HepG2 (cell line): ENCODE results near the gene ADAM15. TPM values are rescaled to one million over a fixed set of nuclear protein-coding genes. Genes with fewer than 3 reads are reported as not detected.
A peak's percentile ranks its signal among the peaks of the same experiment; 100 is the strongest.

Source experiments
- AHR ChIP-seq: IDR thresholded peaks from 2 replicates; pipeline ENCODE4 v1.6.1; 2018; ENCODE audit warnings: missing genetic modification reagents, missing compliant biosample characterization
- CHCHD3 ChIP-seq: sonication (generic); formaldehyde crosslinking; IDR thresholded peaks from 2 replicates; pipeline ENCODE4 v1.8.0; 2022; ENCODE audit warnings: mild to moderate bottlenecking, missing genetic modification reagents, moderate library complexity
- KLF6 ChIP-seq: IDR thresholded peaks from 2 replicates; pipeline ENCODE4 v1.8.0; 2016; ENCODE audit warnings: missing biosample characterization, missing genetic modification reagents
- MAFK ChIP-seq, 2 experiments: IDR thresholded peaks in 1 of 2; conservative IDR thresholded peaks in 1 of 2; 2 replicates each; pipeline ENCODE4 v1.6.1; 2011; ENCODE audit warnings: improper control_type of control experiment in 2 of 2, low read length in 2 of 2
- ZNF441 ChIP-seq: sonication (generic); formaldehyde crosslinking; IDR thresholded peaks from 2 replicates; pipeline ENCODE4 v1.7.0; 2021; ENCODE audit warnings: missing genetic modification reagents, borderline replicate concordance
- ZNF563 ChIP-seq: sonication (generic); formaldehyde crosslinking; IDR thresholded peaks from 2 replicates; pipeline ENCODE4 v1.8.0; 2022; ENCODE audit warnings: mild to moderate bottlenecking, moderate library complexity, missing genetic modification reagents
- ZNF891 ChIP-seq: sonication (generic); formaldehyde crosslinking; IDR thresholded peaks from 2 replicates; pipeline ENCODE4 v1.5.0; 2020; ENCODE audit warnings: mild to moderate bottlenecking, missing genetic modification reagents
- polyA plus RNA-seq, 8 experiments: library from polyadenylated mRNA; depleted of rRNA in 3 of 8; stranded (reverse) in 7 of 8; unstranded in 1 of 8; fragments of >200 nt; fragmentation: Illumina TruSeq in 4 of 8; extraction: Trizol in 4 of 8; gene quantifications; 2 replicates each; pipeline versions ENCODE4 v1.2.1 to v1.2.3, GENCODE V29; 2011 to 2016; ENCODE audit warnings: low read depth in 4 of 8, missing spikeins in 1 of 8, mixed read lengths in 1 of 8; ENCODE audit not compliant: insufficient read depth in 1 of 8
- total RNA-seq, 5 experiments: library from RNA; depleted of rRNA; stranded (reverse); fragments of >200 nt; fragmentation: Illumina TruSeq; extraction: Trizol; gene quantifications; 2 replicates each; pipeline ENCODE4 v1.2.3, GENCODE V29; 2016; ENCODE audit warnings: low read depth in 1 of 5
- TF ChIP-seq, protein P1 (sequence below), 2 experiments: sonication (generic) in 1 of 2; formaldehyde crosslinking in 1 of 2; IDR thresholded peaks; 2 replicates each; pipeline versions ENCODE4 v1.4.0 to v1.6.1; 2016 to 2020; ENCODE audit warnings: borderline replicate concordance in 1 of 2, low read depth in 1 of 2, mild to moderate bottlenecking in 1 of 2, missing genetic modification reagents in 1 of 2
- TF ChIP-seq, protein P2 (sequence below): sonication (generic); formaldehyde crosslinking; IDR thresholded peaks from 2 replicates; pipeline ENCODE4 v1.4.0; 2020; ENCODE audit warnings: missing genetic modification reagents
- TF ChIP-seq, protein P3 (sequence below): IDR thresholded peaks from 2 replicates; pipeline ENCODE4 v1.6.1; 2016; ENCODE audit warnings: low read depth, missing genetic modification reagents, missing compliant biosample characterization
- TF ChIP-seq, protein P4 (sequence below): sonication (generic); formaldehyde crosslinking; IDR thresholded peaks from 2 replicates; pipeline ENCODE4 v1.4.0; 2020; ENCODE audit warnings: mild to moderate bottlenecking, low read depth, missing genetic modification reagents

ADAM15 gene
- total and polyA plus RNA-seq, 2 of the 13 experiments (the other 11 are each of a cell fraction or from before 2014, with no cell fraction given) = 17.9 to 25.6 TPM

DNA sequence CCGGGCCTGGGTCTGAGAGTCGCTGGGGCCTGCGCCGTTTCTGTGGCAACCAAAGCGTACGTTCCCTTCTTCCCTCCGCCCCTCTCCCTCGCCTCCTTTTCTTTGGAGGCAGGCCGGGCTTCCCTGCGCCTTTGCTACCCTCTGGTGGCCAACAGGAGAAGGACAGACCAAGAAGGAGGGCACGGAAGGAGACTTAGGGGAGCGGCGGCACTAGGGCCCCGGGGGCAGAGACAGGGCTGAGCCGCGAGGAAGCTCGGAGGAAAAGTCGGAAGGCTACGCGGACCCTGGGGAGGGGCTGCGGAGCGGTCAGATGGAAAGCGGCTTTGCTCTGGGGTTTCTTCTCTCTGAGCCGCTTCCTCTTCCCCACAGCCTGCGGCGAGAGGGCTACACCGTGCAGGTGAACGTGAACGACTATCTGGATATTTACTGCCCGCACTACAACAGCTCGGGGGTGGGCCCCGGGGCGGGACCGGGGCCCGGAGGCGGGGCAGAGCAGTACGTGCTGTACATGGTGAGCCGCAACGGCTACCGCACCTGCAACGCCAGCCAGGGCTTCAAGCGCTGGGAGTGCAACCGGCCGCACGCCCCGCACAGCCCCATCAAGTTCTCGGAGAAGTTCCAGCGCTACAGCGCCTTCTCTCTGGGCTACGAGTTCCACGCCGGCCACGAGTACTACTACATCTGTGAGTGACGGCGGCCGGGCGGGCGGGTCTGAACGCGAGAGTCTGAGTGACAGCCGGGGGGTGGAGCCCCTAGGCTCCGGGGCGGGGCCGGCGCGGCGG lies 33.8 kb downstream of the ADAM15 start (continued):
- TF ChIP-seq, protein P1, sequence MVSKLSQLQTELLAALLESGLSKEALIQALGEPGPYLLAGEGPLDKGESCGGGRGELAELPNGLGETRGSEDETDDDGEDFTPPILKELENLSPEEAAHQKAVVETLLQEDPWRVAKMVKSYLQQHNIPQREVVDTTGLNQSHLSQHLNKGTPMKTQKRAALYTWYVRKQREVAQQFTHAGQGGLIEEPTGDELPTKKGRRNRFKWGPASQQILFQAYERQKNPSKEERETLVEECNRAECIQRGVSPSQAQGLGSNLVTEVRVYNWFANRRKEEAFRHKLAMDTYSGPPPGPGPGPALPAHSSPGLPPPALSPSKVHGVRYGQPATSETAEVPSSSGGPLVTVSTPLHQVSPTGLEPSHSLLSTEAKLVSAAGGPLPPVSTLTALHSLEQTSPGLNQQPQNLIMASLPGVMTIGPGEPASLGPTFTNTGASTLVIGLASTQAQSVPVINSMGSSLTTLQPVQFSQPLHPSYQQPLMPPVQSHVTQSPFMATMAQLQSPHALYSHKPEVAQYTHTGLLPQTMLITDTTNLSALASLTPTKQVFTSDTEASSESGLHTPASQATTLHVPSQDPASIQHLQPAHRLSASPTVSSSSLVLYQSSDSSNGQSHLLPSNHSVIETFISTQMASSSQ (IDR thresholded peaks at IDR 0.05; ENCODE audit: low read depth) = no peak
- TF ChIP-seq, protein P1 (CRISPR knock-in tag; IDR thresholded peaks at IDR 0.05; ENCODE audit: borderline replicate concordance) = no peak
- TF ChIP-seq MAFK (conservative IDR thresholded peaks at IDR 0.05 in 1 of 2, IDR thresholded peaks at IDR 0.05 in 1 of 2; ENCODE audit: low read length in 2 of 2) (no peak), CHCHD3 (CRISPR knock-in tag) (no peak), ZNF891 (CRISPR knock-in tag) (peak; percentile 25), ZNF441 (CRISPR knock-in tag) (peak; percentile 21; the same call in 1 of the 2 replicates), KLF6 (CRISPR knock-in tag) (peak; percentile 41; the same call in 1 of the 2 replicates), AHR (CRISPR knock-in tag) (peak; percentile 75; the same call in 1 of the 2 replicates), ZNF563 (CRISPR knock-in tag) (0 out of 2 replicates have a peak, but pooled peaks have one; percentile 36)
- TF ChIP-seq, protein P2, sequence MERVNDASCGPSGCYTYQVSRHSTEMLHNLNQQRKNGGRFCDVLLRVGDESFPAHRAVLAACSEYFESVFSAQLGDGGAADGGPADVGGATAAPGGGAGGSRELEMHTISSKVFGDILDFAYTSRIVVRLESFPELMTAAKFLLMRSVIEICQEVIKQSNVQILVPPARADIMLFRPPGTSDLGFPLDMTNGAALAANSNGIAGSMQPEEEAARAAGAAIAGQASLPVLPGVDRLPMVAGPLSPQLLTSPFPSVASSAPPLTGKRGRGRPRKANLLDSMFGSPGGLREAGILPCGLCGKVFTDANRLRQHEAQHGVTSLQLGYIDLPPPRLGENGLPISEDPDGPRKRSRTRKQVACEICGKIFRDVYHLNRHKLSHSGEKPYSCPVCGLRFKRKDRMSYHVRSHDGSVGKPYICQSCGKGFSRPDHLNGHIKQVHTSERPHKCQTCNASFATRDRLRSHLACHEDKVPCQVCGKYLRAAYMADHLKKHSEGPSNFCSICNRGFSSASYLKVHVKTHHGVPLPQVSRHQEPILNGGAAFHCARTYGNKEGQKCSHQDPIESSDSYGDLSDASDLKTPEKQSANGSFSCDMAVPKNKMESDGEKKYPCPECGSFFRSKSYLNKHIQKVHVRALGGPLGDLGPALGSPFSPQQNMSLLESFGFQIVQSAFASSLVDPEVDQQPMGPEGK (CRISPR knock-in tag) = peak; percentile 63
- TF ChIP-seq, protein P3, sequence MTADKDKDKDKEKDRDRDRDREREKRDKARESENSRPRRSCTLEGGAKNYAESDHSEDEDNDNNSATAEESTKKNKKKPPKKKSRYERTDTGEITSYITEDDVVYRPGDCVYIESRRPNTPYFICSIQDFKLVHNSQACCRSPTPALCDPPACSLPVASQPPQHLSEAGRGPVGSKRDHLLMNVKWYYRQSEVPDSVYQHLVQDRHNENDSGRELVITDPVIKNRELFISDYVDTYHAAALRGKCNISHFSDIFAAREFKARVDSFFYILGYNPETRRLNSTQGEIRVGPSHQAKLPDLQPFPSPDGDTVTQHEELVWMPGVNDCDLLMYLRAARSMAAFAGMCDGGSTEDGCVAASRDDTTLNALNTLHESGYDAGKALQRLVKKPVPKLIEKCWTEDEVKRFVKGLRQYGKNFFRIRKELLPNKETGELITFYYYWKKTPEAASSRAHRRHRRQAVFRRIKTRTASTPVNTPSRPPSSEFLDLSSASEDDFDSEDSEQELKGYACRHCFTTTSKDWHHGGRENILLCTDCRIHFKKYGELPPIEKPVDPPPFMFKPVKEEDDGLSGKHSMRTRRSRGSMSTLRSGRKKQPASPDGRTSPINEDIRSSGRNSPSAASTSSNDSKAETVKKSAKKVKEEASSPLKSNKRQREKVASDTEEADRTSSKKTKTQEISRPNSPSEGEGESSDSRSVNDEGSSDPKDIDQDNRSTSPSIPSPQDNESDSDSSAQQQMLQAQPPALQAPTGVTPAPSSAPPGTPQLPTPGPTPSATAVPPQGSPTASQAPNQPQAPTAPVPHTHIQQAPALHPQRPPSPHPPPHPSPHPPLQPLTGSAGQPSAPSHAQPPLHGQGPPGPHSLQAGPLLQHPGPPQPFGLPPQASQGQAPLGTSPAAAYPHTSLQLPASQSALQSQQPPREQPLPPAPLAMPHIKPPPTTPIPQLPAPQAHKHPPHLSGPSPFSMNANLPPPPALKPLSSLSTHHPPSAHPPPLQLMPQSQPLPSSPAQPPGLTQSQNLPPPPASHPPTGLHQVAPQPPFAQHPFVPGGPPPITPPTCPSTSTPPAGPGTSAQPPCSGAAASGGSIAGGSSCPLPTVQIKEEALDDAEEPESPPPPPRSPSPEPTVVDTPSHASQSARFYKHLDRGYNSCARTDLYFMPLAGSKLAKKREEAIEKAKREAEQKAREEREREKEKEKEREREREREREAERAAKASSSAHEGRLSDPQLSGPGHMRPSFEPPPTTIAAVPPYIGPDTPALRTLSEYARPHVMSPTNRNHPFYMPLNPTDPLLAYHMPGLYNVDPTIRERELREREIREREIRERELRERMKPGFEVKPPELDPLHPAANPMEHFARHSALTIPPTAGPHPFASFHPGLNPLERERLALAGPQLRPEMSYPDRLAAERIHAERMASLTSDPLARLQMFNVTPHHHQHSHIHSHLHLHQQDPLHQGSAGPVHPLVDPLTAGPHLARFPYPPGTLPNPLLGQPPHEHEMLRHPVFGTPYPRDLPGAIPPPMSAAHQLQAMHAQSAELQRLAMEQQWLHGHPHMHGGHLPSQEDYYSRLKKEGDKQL (CRISPR knock-in tag) = peak; percentile 39; the same call in 1 of the 2 replicates
- TF ChIP-seq, protein P4, sequence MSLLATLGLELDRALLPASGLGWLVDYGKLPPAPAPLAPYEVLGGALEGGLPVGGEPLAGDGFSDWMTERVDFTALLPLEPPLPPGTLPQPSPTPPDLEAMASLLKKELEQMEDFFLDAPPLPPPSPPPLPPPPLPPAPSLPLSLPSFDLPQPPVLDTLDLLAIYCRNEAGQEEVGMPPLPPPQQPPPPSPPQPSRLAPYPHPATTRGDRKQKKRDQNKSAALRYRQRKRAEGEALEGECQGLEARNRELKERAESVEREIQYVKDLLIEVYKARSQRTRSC = no peak
